Measurements from ENCODE around the gene COL4A2.

COL4A2 gene

GRCh38 chr13:110407021-110407420 lies 99.9 kb downstream of the COL4A2 start:
- DNase-seq: no peak

GRCh38 chr13:110407531-110407930 lies 100.4 kb downstream of the COL4A2 start:
- no peak for DNase-seq

DNA sequence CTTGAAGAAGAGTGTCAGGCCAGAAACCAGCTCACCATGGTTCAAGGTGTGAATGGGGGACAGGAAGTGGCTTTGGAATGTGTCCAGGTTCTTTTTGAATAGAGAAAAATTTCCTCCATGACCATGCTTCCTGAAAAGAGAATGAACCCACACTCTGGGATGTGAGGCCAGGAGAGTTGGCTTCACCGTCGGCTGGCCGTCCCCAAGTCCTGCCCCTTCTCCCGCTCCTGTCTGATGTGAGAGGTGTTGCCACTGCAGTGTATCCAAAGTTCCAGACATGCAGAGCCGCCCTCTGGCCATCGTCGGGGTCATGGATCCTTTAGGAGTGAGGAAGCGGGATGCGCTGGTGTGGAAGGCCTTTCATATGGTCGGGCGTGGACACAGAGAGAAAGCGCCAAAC lies 101.2 kb downstream of the COL4A2 start:
- no peak for DNase-seq

DNA sequence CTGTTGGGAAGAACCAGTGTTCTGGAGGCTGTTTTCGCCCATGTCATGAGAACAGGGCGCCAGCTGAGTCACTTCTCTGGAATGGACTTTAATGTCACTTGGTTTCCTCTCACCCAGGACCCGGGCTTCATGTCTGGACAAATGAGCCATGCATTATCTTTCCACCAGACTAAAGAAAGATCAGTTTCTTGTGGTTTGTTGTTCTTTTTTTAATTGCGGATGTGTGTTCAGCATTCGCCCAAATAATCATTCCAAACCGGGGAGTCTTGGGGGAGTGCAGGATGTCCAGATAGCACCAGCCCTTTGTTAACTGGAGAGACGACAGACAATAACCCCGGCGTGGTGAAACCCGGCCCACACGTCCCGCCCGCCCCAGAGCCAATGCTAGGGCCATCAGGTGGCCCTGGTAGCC lies 102.5 kb downstream of the COL4A2 start:
- DNase-seq: no peak

DNA sequence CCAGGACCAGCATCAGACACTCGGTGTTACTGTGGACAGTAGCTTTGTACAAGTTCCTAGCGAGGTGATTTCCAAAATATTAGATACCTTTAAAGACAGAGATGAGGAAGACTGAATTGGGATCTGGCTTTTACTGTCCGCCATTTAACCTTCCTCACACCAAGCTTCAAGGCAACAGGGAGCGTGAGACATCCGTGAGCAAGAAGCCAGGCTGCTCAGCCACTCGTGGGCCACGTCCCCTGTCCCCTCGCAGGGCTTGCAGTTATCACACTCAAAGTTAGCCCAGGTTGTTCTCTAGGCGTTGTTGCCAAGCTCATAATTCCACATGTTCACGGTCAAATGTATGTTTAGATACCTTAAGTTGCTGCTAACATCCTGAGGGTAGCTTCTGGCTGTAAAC lies 102.9 kb downstream of the COL4A2 start:
- DNase-seq: no peak

DNA sequence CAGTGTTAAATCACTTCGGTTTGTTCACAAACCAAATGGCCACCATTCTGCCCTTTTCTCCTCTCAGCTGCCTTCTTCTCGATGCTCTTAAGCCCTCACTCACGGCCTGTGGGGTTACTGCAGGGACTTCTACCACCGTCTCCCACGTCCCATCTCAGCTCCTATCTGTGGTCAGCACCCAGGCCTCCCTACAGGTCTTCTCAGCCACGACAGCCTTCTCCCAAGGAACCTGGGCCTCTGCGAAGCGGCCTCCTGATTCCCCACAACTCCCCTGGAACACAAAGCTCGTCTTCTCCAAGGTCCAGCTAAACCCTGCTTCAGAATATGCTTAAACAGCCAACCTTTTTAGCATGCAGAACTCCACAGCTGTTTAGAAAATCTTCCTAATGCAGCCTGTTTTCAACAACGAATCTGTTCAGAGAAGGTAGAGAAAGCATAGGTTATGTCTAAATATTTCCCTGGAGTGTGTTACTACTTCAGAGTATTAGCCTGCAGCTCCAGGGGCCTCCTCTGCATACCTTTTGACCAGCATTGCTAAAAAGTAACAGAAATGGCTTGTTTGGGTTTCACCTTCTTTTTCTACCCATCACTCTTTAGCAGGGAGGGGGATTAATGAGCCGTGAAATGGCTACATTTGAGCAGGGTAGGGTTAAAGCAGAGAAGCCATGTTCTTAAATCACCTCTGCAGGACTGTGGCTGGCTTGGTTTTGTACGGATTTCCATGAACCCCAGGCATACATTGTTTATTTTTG lies 104.0 kb downstream of the COL4A2 start:
- DNase-seq: no peak

- DNase-seq: no peak
Observed at GRCh38 chr13:110411688-110412059, 104.6 kb downstream of the COL4A2 start.

DNA sequence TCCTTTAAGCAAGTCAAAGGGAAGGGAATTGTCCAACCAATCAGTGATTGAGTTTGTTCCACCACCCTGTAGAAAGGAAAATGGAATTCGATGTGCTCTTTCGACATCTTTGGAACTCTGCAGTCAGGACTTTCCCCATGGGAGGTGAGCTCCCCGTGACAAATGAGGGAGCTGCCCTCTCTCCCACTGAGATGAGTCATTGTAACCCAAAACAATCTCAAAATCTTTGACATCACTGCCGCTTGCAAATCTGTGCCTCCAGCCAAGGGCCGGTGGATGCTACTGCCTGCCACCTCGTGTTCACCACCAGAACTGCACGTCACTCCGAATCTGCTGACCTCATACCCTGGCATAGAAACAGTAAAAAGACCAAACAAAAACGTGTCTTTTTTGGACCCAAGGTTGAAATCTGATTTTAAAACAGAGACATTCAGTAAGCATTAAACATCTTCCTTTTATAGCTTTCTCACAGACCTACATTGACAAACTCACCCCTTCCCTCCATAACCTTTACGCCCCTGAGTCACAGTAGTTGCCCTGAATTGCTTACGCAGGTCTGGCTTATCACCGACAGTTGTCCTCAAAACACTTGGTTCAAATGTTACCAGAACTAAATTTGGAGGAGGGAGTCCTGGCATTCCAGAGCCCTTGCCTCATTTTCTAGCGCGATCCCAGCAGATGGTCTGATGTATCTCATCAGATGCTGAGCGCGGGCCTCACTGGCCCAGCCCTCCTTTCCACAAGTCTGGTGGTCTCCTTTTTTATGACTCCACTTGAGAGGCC lies 105.2 kb downstream of the COL4A2 start:
- DNase-seq: peak; percentile 65

GRCh38 chr13:110413016-110413675 lies 106.1 kb downstream of the COL4A2 start:
- no peak for DNase-seq

DNA sequence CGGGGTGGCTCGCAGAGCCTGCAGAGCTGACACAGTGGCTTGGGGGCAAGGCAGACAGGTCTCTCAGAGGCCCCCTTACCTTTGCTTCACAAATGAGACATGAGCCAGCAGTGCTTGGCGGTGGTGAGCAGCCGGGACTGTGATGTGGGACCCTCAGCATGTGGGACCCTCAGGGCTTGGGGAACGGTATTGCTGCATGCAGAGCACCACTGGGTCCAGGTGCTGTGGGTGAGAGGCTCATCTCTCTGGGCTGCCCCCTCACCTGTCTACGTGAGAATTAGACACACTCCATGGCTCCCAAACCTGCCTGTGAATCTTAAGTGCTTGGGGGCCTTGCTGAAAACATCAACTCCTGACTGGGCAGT lies 106.6 kb downstream of the COL4A2 start:
- no peak for DNase-seq

DNA sequence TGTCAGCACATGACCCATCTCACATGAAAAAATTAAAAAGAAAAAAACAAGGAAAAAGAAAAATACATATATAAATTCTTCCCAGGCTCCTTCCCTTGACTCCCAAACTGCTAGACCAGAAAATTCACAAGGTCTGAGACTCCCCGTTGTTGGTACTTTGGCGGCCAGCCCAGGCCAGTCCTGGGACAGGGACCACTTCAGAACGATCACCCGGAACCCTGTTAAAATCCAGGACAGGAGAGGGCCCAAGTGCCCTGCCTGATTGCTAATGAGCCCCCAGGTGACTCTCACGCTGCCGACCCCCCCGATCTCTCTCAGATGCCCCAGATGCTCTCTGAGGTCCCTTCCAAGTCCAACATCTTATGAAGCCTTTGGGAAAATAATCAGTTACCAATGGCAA lies 107.2 kb downstream of the COL4A2 start:
- DNase-seq: no peak

DNA sequence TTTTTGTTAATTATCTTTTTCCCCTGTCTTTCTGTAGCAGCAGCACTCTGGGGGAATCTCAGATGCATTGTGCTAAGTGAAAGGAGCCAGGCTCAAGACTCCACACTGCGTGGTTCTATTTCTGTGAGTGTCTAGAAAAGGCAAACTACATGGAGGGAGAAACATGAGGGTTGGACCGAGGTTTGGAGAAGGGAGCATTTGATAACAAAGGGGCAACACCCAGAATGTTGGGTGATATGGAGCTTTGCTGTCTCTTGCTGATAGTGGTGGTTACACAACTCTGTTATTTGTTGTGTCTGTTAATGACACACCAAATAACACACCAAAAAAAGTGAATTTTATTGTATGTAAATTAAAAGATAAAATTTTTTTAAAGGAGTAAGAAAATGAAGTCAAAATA lies 107.8 kb downstream of the COL4A2 start:
- DNase-seq: no peak

DNA sequence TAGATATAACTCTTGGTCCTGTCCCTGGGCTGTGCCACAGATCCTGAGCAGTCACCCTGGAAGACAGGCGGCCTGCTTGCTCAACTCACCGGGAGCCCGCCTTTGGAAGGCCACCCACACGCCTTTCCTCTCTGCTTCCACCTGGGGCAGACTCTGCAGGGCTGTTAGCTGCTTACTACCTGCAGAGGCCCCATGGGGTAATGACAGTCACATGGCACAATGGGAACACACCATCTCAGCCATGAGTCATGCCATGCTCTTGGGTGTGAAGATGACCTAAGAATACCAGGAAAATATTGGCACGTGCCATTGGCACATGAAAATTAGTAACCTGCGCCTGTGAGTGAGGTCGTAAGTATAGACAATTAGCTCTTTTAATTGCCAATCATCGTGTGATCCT lies 108.6 kb downstream of the COL4A2 start:
- DNase-seq: no peak

DNA sequence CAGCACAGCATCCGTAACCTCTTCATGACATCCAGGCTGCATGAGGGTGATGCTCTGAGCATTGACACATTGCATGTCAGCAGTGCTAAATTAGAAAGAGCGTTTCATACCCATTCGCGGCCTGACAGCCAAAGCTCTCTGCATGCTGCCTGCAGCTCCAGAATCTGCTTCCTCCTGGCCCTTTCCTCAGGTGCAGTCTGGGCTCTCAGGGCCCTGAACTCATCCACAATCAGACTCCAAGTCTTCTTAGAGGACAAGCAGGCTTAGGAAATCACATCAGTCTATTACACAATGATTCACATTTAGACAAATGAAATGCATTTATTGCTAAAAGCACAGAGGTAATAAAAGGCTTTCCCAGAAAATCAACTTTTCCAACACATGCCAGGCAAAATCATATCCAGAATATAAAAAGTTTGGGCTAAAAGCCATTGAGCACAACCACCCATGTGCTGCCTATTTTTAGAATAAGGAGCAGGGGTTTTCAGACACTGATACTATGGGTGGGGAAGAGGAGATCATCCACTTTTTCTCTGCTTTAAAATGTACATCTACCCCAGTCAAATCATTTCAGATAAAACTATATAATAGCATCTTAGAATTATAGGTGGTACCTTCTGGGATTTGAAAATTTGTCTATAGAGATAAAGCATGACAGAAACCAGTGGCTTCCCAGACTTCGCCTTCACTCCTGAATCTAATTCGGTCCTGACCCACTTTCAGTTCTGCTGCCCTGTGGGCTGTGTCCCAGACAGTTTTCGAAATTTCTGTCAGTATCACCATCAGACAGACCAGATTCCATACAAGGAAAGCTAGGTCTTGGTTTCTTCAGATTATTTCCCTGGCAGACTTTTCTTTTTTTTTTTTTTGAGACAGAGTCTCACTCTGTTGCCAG lies 109.3 kb downstream of the COL4A2 start:
- DNase-seq: no peak

- no peak for DNase-seq
Observed at GRCh38 chr13:110418944-110419343, 111.9 kb downstream of the COL4A2 start.

GRCh38 chr13:110419381-110419791 lies 112.3 kb downstream of the COL4A2 start:
- DNase-seq: no peak

DNA sequence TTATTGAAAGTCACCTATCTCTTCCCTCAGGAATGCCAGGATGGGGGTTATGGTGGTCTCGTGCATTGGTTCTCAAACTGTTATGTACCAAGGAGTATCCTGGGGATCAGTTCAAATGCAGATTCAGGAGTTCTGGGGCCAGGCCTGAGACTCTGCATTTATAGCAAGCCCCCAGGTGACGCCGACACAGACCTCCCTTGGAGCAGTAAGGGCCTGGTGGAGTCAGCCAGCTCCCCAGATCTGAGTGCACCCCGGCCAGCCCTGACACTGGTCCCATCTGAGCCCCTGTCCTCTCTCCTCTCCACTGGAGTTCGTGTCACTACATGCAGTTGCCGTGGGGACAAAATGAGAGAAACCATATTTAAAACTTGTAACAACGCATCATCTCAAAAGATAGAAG lies 112.9 kb downstream of the COL4A2 start:
- no peak for DNase-seq

DNA sequence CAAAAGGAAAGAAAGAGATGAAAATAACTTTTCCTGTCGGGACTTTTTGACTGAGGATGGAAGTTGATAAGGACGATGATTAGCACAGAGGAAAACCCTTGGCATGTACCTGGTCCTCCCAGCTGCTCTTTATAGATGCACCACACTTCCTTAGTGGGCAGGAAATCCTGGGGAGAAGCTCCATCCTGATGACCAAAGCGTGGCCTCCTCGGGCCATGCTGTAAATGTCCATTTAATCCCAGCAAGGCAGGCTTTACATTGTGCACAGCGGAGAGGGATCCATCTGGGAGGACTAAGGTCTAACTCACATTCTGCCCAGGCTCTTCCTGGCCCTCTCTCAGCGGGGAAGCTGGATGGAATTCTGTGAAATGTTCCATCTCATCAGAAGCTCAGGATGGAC lies 113.5 kb downstream of the COL4A2 start:
- DNase-seq: no peak

- no peak for DNase-seq
Observed at GRCh38 chr13:110421061-110421460, 114.0 kb downstream of the COL4A2 start.

DNA sequence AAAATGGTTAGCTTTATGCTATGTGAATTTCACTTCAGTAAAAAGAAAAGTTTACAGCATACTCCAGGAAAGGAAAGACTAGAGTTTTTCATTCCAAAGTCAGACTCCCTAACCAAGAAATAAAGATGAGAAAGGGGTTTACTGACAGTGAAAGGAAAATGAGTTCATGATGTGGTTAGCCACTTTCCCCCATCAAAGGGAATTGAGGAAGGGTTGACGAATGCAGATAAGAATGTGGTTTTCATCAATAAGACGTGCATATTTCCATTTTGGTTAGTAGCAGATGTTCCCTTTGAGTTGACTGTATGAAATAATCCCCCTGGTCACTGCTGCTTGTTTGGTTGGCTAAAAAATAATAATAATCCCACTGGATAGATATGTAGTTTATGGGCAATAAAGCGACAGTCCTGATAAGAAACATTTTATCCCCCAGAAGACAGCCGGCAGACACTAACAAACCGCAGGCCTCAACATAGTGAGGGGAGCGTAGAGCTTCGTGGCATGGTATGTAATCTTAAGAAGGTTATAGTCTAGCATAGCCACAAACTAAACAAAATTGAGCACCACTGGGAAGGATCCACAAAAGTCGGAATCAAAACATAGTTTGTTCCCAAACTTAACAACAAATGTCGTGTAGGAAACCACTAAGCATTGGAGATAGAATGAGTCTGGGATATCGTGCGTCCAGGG lies 114.8 kb downstream of the COL4A2 start:
- DNase-seq: no peak

DNA sequence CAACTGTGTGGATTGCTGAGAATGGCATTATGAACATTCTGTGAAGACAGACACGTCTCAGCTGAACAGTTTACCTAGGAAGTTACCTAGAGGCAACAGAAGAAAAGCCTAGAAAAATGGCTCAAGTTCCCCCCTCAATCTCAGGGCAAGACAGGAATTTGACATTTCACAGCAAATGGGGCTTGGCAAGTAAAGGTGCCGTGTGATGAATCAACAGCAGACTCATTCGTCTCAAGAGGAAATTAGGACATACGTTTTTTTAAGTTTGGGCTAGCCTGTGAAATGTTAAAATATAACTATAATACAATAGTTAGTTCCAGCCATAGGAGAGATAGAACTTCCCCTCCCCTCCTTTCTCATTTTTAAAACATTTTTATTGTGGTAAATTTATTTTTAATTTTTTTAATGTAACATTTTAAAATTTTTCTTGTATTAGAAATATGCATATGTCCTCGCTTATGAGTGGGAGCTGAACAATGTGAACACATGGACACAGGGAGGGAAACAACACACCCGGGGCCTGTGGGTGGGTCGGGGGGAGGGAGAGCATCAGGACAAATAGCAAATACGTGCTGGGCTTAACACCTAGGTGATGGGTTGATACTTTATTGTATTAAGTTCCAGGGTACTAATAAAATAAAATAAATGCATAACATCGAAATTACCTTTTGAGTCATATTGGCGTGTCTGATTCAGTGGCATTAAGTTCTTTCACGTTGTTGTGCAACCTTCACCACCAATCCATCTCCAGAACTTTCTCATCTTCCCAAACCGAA lies 116.0 kb downstream of the COL4A2 start:
- DNase-seq: no peak

All from NCI-H510A treated with DMSO at 0.1 percent for 48 hours (cell line).